Liver (tissue), 9 donors: ENCODE results near the gene GCNT2. TPM values are rescaled to one million over a fixed set of nuclear protein-coding genes. Genes with fewer than 3 reads are reported as not detected.
"Not testable (repeated sequence)": the region's sequence is repeated elsewhere in the genome, so short reads cannot be mapped to it uniquely, and the experiment has no call there.

Experiments used
- DNase-seq: peaks from one replicate; pipeline ENCODE4 v3.0.0-alpha.2; 2017; ENCODE audit warnings: low spot score
- H3K27ac ChIP-seq, 2 donors: one replicate each; pipeline ENCODE4 v1.7.0; 2013; ENCODE audit warnings: inconsistent platforms in 2 of 2, low read length in 2 of 2, control low read depth in 1 of 2, low read depth in 1 of 2, mild to moderate bottlenecking in 1 of 2
- H3K27me3 ChIP-seq, 4 donors: one replicate each; pipeline versions ENCODE4 v1.6.1 to v1.7.0; 2013; ENCODE audit warnings: low read length in 3 of 4, inconsistent platforms in 1 of 4, mild to moderate bottlenecking in 1 of 4, moderate library complexity in 1 of 4; ENCODE audit not compliant: control insufficient read depth in 4 of 4, insufficient read depth in 4 of 4
- H3K36me3 ChIP-seq, 4 donors: one replicate each; pipeline versions ENCODE4 v1.6.1 to v1.7.0; 2013; ENCODE audit warnings: low read length in 3 of 4, mild to moderate bottlenecking in 3 of 4, low read depth in 1 of 4, moderate library complexity in 1 of 4; ENCODE audit not compliant: control insufficient read depth in 4 of 4, insufficient read depth in 3 of 4
- H3K4me1 ChIP-seq, 4 donors: one replicate each; pipeline versions ENCODE4 v1.6.1 to v1.7.0; 2013; ENCODE audit warnings: low read length in 3 of 4, mild to moderate bottlenecking in 3 of 4, moderate library complexity in 1 of 4; ENCODE audit not compliant: control insufficient read depth in 4 of 4, insufficient read depth in 4 of 4
- H3K4me3 ChIP-seq, 3 donors: one replicate each; pipeline versions ENCODE4 v1.6.1 to v1.7.0; 2013; ENCODE audit warnings: low read length in 3 of 3, control low read depth in 1 of 3, low read depth in 1 of 3, mild to moderate bottlenecking in 1 of 3
- H3K9ac ChIP-seq, 2 donors: one replicate each; pipeline ENCODE4 v1.7.0; 2013; ENCODE audit warnings: low read length in 2 of 2, mild to moderate bottlenecking in 2 of 2, moderate library complexity in 2 of 2, control low read depth in 1 of 2, low read depth in 1 of 2
- H3K9me3 ChIP-seq, 4 donors: one replicate each; pipeline versions ENCODE4 v1.6.1 to v1.7.0; 2013; ENCODE audit warnings: low read length in 3 of 4; ENCODE audit not compliant: control insufficient read depth in 4 of 4
- ATF3 ChIP-seq: IDR thresholded peaks from 2 replicates; pipeline ENCODE4 v1.6.1; 2016; ENCODE audit warnings: antibody characterized with exemption
- CTCF ChIP-seq: fragments of 150-350 bp; IDR thresholded peaks from 2 replicates; pipeline ENCODE4 v1.5.1; 2017; ENCODE audit warnings: improper control_type of control experiment, low read depth, low read length; ENCODE audit not compliant: missing input control
- EGR1 ChIP-seq, 2 donors: IDR thresholded peaks; 2 replicates each; pipeline ENCODE4 v1.6.1; 2016 to 2018; ENCODE audit warnings: antibody characterized with exemption in 2 of 2, low read depth in 2 of 2
- FOXA1 ChIP-seq: IDR thresholded peaks from 2 replicates; pipeline ENCODE4 v1.6.1; 2016; ENCODE audit warnings: antibody characterized with exemption
- FOXA2 ChIP-seq: IDR thresholded peaks from 2 replicates; pipeline ENCODE4 v1.6.1; 2016; ENCODE audit warnings: antibody characterized with exemption
- GABPA ChIP-seq, 2 donors: IDR thresholded peaks in 1 of 2; conservative IDR thresholded peaks in 1 of 2; 2 replicates each; pipeline ENCODE4 v1.6.1; 2016; ENCODE audit warnings: antibody characterized with exemption in 2 of 2, mild to moderate bottlenecking in 1 of 2, moderate library complexity in 1 of 2
- HNF4A ChIP-seq, 2 donors: conservative IDR thresholded peaks; 2 replicates each; pipeline ENCODE4 v1.6.1; 2016; ENCODE audit warnings: antibody characterized with exemption in 2 of 2, mild to moderate bottlenecking in 2 of 2
- REST ChIP-seq: IDR thresholded peaks from 2 replicates; pipeline ENCODE4 v1.6.1; 2016; ENCODE audit warnings: antibody characterized with exemption, mild to moderate bottlenecking
- RXRA ChIP-seq, 2 donors: IDR thresholded peaks; 2 replicates each; pipeline ENCODE4 v1.6.1; 2017 to 2018; ENCODE audit warnings: antibody characterized with exemption in 2 of 2, mild to moderate bottlenecking in 1 of 2
- SP1 ChIP-seq: IDR thresholded peaks from 2 replicates; pipeline ENCODE4 v1.6.1; 2018; ENCODE audit warnings: antibody characterized with exemption, mild to moderate bottlenecking
- YY1 ChIP-seq: IDR thresholded peaks from 2 replicates; pipeline ENCODE4 v1.6.1; 2016; ENCODE audit warnings: antibody characterized with exemption, mild to moderate bottlenecking
- WGBS: extraction: QIAGEN DNeasy Blood & Tissue Kit; methylation state at CpG from one replicate; pipeline ENCODE4 v1.1.7; 2013; 5-methylcytosine and 5-hydroxymethylcytosine counted together
- polyA plus RNA-seq, 2 donors: library from polyadenylated mRNA; stranded (reverse) in 1 of 2; unstranded in 1 of 2; fragments of 200-250 nt in 1 of 2; fragments of >200 nt in 1 of 2; fragmentation: Nextera tagmentation in 1 of 2; extraction: Ambion mirVana in 1 of 2; gene quantifications; one replicate each; pipeline versions ENCODE4 v1.2.1 to v1.2.3, GENCODE V29; 2013 to 2015
- total RNA-seq, 2 donors: library from RNA; depleted of rRNA; stranded (reverse); fragments of >200 nt; gene quantifications; one replicate each; pipeline ENCODE4 v1.2.3, GENCODE V29; 2014
- donor health status: healthy.
- donor health status: healthy.
- donor health status: healthy.
- donor health status: healthy.
- donor health status: healthy.

Gene GCNT2
- total and polyA plus RNA-seq, 4 donors = 2.8 to 16.7 (median 4.2) TPM

GRCh38 chr6:10662207-10662606 lies 141.1 kb downstream of the GCNT2 start:
- DNase-seq = no peak
- 90% methylated on average over 8 of the region's 8 CpGs for WGBS
- peaks cover 0 to 6% (median 0%) of the 10 kb centered on the region in 4 donors for H3K9me3 ChIP-seq
- no peak overlapping the region for H3K9ac ChIP-seq
- H3K27me3 ChIP-seq = no peaks in the 10 kb centered on the region
- no peak overlapping the region for H3K27ac ChIP-seq
- H3K36me3 ChIP-seq = no peaks in the 10 kb centered on the region
- TF ChIP-seq SP1 (no peak), YY1 (no peak), FOXA1 (no peak), ATF3 (no peak), EGR1 (IDR thresholded peaks at IDR 0.05; ENCODE audit: low read depth in 2 of 2) (no peak), HNF4A (conservative IDR thresholded peaks at IDR 0.05) (no peak), FOXA2 (no peak), REST (no peak), RXRA (IDR thresholded peaks at IDR 0.05) (no peak), GABPA (IDR thresholded peaks at IDR 0.05 in 1 of 2, conservative IDR thresholded peaks at IDR 0.05 in 1 of 2) (no peak)
- no peaks in the 10 kb centered on the region for H3K4me1 ChIP-seq
- no peak overlapping the region for H3K4me3 ChIP-seq

GRCh38 chr6:10662742-10663141 lies 141.6 kb downstream of the GCNT2 start:
- Histone ChIP-seq H3K4me3 (no peak overlapping the region), H3K27me3 (no peaks in the 10 kb centered on the region), H3K4me1 (no peaks in the 10 kb centered on the region), H3K36me3 (no peaks in the 10 kb centered on the region), H3K9ac (no peak overlapping the region), H3K9me3 (peaks cover 0 to 6% (median 0%) of the 10 kb centered on the region in 4 donors), H3K27ac (no peak overlapping the region)
- no peak for DNase-seq
- TF ChIP-seq HNF4A (conservative IDR thresholded peaks at IDR 0.05) (no peak), GABPA (IDR thresholded peaks at IDR 0.05 in 1 of 2, conservative IDR thresholded peaks at IDR 0.05 in 1 of 2) (no peak), SP1 (no peak), YY1 (no peak), CTCF (no peak)
- 84% methylated on average over 2 of the region's 2 CpGs for WGBS

- H3K4me1 ChIP-seq, H3K4me3 ChIP-seq, H3K27me3 ChIP-seq, H3K9ac ChIP-seq, H3K27ac ChIP-seq, H3K9me3 ChIP-seq, H3K36me3 ChIP-seq, DNase-seq: not testable (repeated sequence)
- 57% methylated on average over 1 of the region's 1 CpG for WGBS
Measured at GRCh38 chr6:10665595-10665994, 144.4 kb downstream of the GCNT2 start.
